H1 (cell line): ENCODE measurements around the gene LDAH. TPM values are rescaled to one million over a fixed set of nuclear protein-coding genes. Genes with fewer than 3 reads are reported as not detected.

Experiments
- CTCF ChIA-PET: fragments of 300-600 bp; sonication (Branson Sonifier 250); formaldehyde crosslinking; loops from one replicate; lab custom pipeline; 2021; ENCODE audit not compliant: partially characterized antibody; lab: Charles Lee
- POLR2A ChIA-PET: fragments of 300-600 bp; sonication (Branson Sonifier 250); formaldehyde crosslinking; loops from one replicate; lab custom pipeline; 2021; ENCODE audit warnings: inconsistent platforms; ENCODE audit not compliant: partially characterized antibody; lab: Charles Lee
- DNase-seq, 2 experiments: peaks; one replicate each; pipeline versions ENCODE4 v3.0.0 to v3.0.0-alpha.2; 2010 to 2022; ENCODE audit warnings: low spot score in 2 of 2, low read depth in 1 of 2, mixed read lengths in 1 of 2
- FAIRE-seq: peaks from 2 replicates; lab custom pipeline; 2011; peaks lifted over from hg19 to GRCh38; lab: Jason Lieb, UNC
- H2AFZ ChIP-seq: 2 replicates; pipeline ENCODE4 v1.8.1; 2012; ENCODE audit warnings: low read length, inconsistent platforms
- H2AK5ac ChIP-seq: 2 replicates; pipeline ENCODE4 v1.6.1; 2013; ENCODE audit warnings: low read depth, low read length
- H2BK120ac ChIP-seq: replicated peaks from 2 replicates; pipeline ENCODE3; 2013; ENCODE audit warnings: low read depth, low read length, inconsistent platforms
- H2BK12ac ChIP-seq: 2 replicates; pipeline ENCODE4 v1.6.1; 2013; ENCODE audit warnings: low read depth, low read length
- H2BK15ac ChIP-seq: 2 replicates; pipeline ENCODE4 v1.6.1; 2013; ENCODE audit warnings: low read length
- H2BK20ac ChIP-seq: 2 replicates; pipeline ENCODE4 v1.6.1; 2013; ENCODE audit warnings: low read length
- H2BK5ac ChIP-seq: 2 replicates; pipeline ENCODE4 v1.6.1; 2013; ENCODE audit warnings: low read depth, low read length
- H3K14ac ChIP-seq: 2 replicates; pipeline ENCODE4 v1.6.1; 2013; ENCODE audit warnings: inconsistent platforms; ENCODE audit not compliant: insufficient read length
- H3K18ac ChIP-seq: 2 replicates; pipeline ENCODE4 v1.6.1; 2013; ENCODE audit warnings: low read length; ENCODE audit errors: extremely low read depth
- H3K23ac ChIP-seq: 2 replicates; pipeline ENCODE4 v1.6.1; 2013; ENCODE audit warnings: inconsistent platforms; ENCODE audit not compliant: insufficient read length
- H3K23me2 ChIP-seq: 2 replicates; pipeline ENCODE4 v1.6.1; 2013; ENCODE audit warnings: low read depth, low read length
- H3K27ac ChIP-seq: 2 replicates; pipeline ENCODE4 v1.6.1; 2011; ENCODE audit warnings: low read depth, low read length, inconsistent platforms
- H3K27me3 ChIP-seq, 4 experiments: replicated peaks in 1 of 4; 1 replicate in 1 of 4; 2 replicates in 3 of 4; pipeline versions ENCODE4 v1.6.1 to v1.8.1; 2011 to 2013; ENCODE audit warnings: low read length in 3 of 4, mild to moderate bottlenecking in 3 of 4, inconsistent platforms in 2 of 4, mixed read lengths in 2 of 4, moderate library complexity in 1 of 4; ENCODE audit not compliant: control insufficient read depth in 3 of 4, insufficient read depth in 3 of 4; ENCODE audit errors: extremely low read depth in 1 of 4
- H3K36me3 ChIP-seq, 4 experiments: 2 replicates each; pipeline versions ENCODE4 v1.6.1 to v1.8.1; 2011 to 2013; ENCODE audit warnings: mild to moderate bottlenecking in 4 of 4, low read length in 3 of 4, moderate library complexity in 2 of 4, control low read depth in 1 of 4, inconsistent platforms in 1 of 4; ENCODE audit not compliant: insufficient read depth in 4 of 4, control insufficient read depth in 2 of 4
- H3K4ac ChIP-seq: replicated peaks from 2 replicates; pipeline ENCODE3; 2013; ENCODE audit warnings: low read length, low read depth, mixed read lengths, inconsistent platforms; ENCODE audit not compliant: insufficient read length
- H3K4me1 ChIP-seq, 4 experiments: replicated peaks in 1 of 4; 1 replicate in 1 of 4; 2 replicates in 3 of 4; pipeline versions ENCODE4 v1.6.1 to v1.8.1; 2011 to 2013; ENCODE audit warnings: low read length in 3 of 4, inconsistent platforms in 2 of 4, mixed read lengths in 1 of 4; ENCODE audit not compliant: insufficient read depth in 4 of 4, control insufficient read depth in 3 of 4
- H3K4me2 ChIP-seq, 2 experiments: 2 replicates each; pipeline versions ENCODE4 v1.6.1 to v1.8.1; 2011 to 2013; ENCODE audit warnings: low read depth in 2 of 2, low read length in 2 of 2, control low read depth in 1 of 2, inconsistent platforms in 1 of 2, mild to moderate bottlenecking in 1 of 2; ENCODE audit not compliant: insufficient read depth in 1 of 2
- H3K4me3 ChIP-seq, 4 experiments: fragments of 200-600, 300-600 bp in 1 of 4; sonication (generic), shearing (Covaris generic), sonication (Bioruptor Twin) in 1 of 4; 2 replicates each; pipeline versions ENCODE4 v1.5.1 to v1.8.1; 2011 to 2016; ENCODE audit warnings: low read length in 4 of 4, low read depth in 3 of 4, control low read depth in 2 of 4, inconsistent platforms in 2 of 4, mild to moderate bottlenecking in 2 of 4, mixed read lengths in 1 of 4, moderate library complexity in 1 of 4; ENCODE audit not compliant: insufficient read depth in 2 of 4; ENCODE audit errors: extremely low read depth in 1 of 4
- H3K56ac ChIP-seq: replicated peaks from 2 replicates; pipeline ENCODE3; 2013; ENCODE audit warnings: low read depth, mild to moderate bottlenecking, mixed read lengths, low read length, inconsistent platforms; ENCODE audit not compliant: insufficient read length
- H3K79me1 ChIP-seq: 2 replicates; pipeline ENCODE4 v1.6.1; 2013; ENCODE audit warnings: low read depth, low read length, control low read depth
- H3K79me2 ChIP-seq, 2 experiments: 2 replicates each; pipeline versions ENCODE4 v1.6.1 to v1.8.1; 2012 to 2013; ENCODE audit warnings: low read length in 2 of 2, mild to moderate bottlenecking in 2 of 2, inconsistent platforms in 1 of 2; ENCODE audit not compliant: insufficient read depth in 2 of 2, control insufficient read depth in 1 of 2
- H3K9ac ChIP-seq, 4 experiments: replicated peaks in 1 of 4; 1 replicate in 1 of 4; 2 replicates in 3 of 4; pipeline versions ENCODE4 v1.6.1 to v1.8.1; 2011 to 2013; ENCODE audit warnings: low read depth in 3 of 4, low read length in 3 of 4, control low read depth in 2 of 4, mild to moderate bottlenecking in 2 of 4, moderate library complexity in 2 of 4, inconsistent platforms in 1 of 4; ENCODE audit errors: extremely low read depth in 1 of 4
- H3K9me3 ChIP-seq, 2 experiments: 2 replicates each; pipeline versions ENCODE4 v1.6.1 to v1.8.1; 2012 to 2013; ENCODE audit warnings: mild to moderate bottlenecking in 2 of 2, moderate library complexity in 2 of 2, control low read depth in 1 of 2, inconsistent platforms in 1 of 2, low read depth in 1 of 2, low read length in 1 of 2, mixed read lengths in 1 of 2; ENCODE audit not compliant: insufficient read depth in 2 of 2
- H4K20me1 ChIP-seq, 2 experiments: replicated peaks in 1 of 2; 2 replicates each; pipeline versions ENCODE3 to v1.8.1; 2011 to 2013; ENCODE audit warnings: inconsistent platforms in 2 of 2, low read length in 2 of 2, mild to moderate bottlenecking in 1 of 2; ENCODE audit not compliant: insufficient read depth in 2 of 2, control insufficient read depth in 1 of 2
- H4K5ac ChIP-seq: 2 replicates; pipeline ENCODE4 v1.6.1; 2013; ENCODE audit warnings: low read length, low read depth, mixed read lengths, inconsistent platforms; ENCODE audit not compliant: insufficient read length
- H4K8ac ChIP-seq: 2 replicates; pipeline ENCODE4 v1.8.0; 2013; ENCODE audit warnings: mild to moderate bottlenecking, moderate library complexity, low read length, inconsistent platforms; ENCODE audit not compliant: insufficient read depth; ENCODE audit errors: extremely low read depth
- H4K91ac ChIP-seq: replicated peaks from 2 replicates; pipeline ENCODE3; 2013; ENCODE audit warnings: low read length, mixed read lengths, inconsistent platforms; ENCODE audit not compliant: insufficient read length
- KDM5A ChIP-seq: fragments of 200-600 bp; IDR thresholded peaks from 2 replicates; pipeline ENCODE4 v1.7.1; 2012; ENCODE audit warnings: mild to moderate bottlenecking, low read length, inconsistent platforms, mixed read lengths
- WGBS, 2 experiments: shearing (Covaris generic) in 1 of 2; methylation state at CpG; one replicate each; pipeline versions ENCODE4 v1.1.6 to v1.1.7; 2013 to 2015; ENCODE audit warnings: low lambda C conversion rate in 2 of 2, mixed read lengths in 2 of 2, inconsistent platforms in 1 of 2, low coverage in 1 of 2, missing lambda C conversion rate in 1 of 2; ENCODE audit not compliant: insufficient replicate concordance in 2 of 2, insufficient coverage in 1 of 2, insufficient read length in 1 of 2; ENCODE audit errors: extremely low coverage in 1 of 2, missing lambda C conversion rate in 1 of 2; 5-methylcytosine and 5-hydroxymethylcytosine counted together
- polyA plus RNA-seq, 7 experiments: library from polyadenylated mRNA; depleted of rRNA in 3 of 7; stranded (reverse) in 5 of 7; unstranded in 2 of 7; fragments of >200 nt in 5 of 7; fragments of 200-250 nt in 2 of 7; gene quantifications; 1 replicate in 5 of 7; 2 replicates in 1 of 7; 4 replicates in 1 of 7; pipeline versions ENCODE4 v1.2.1 to v1.2.3, GENCODE V29; 2011 to 2013; ENCODE audit warnings: missing spikeins in 2 of 7, mixed read lengths in 2 of 7
- total RNA-seq: library from RNA; stranded (reverse); fragmentation: NEBNext Ultra II Directional; extraction: Animal tissue kit (Norgen Biotek cat#: 25700); gene quantifications from 2 replicates; pipeline ENCODE4 v1.2.1, GENCODE V29; 2021

LDAH gene
- total and polyA plus RNA-seq, 2 of the 8 experiments (the other 6 are each of a cell fraction or from before 2014, with no cell fraction given) = 10.9 to 26.3 TPM

GRCh38 chr2:20766213-20766612, 56.7 kb downstream of the LDAH start:
- Histone ChIP-seq H3K14ac (no peak overlapping the region), H3K4me3 (no peak overlapping the region), H4K5ac (no peak overlapping the region), H2AK5ac (no peak overlapping the region), H4K91ac (no peak overlapping the region), H2BK12ac (no peak overlapping the region), H3K9ac (no peak overlapping the region), H3K9me3 (no peaks in the 10 kb centered on the region), H3K4me2 (no peak overlapping the region), H4K20me1 (peaks cover 0 to 1% of the 10 kb centered on the region in 2 experiments), H3K56ac (no peak overlapping the region), H3K27me3 (no peaks in the 10 kb centered on the region), H2BK120ac (no peak overlapping the region), H2BK20ac (no peak overlapping the region), H3K36me3 (no peaks in the 10 kb centered on the region), H2BK5ac (no peak overlapping the region), H3K79me1 (no peaks in the 10 kb centered on the region; the same call in 1 of the 2 replicates), H2AFZ (no peak overlapping the region), H2BK15ac (no peak overlapping the region), H3K79me2 (no peaks in the 10 kb centered on the region), H3K23ac (no peak overlapping the region), H3K18ac (no peak overlapping the region), H3K23me2 (no peaks in the 10 kb centered on the region), H3K4ac (no peak overlapping the region), H4K8ac (no peak overlapping the region), H3K27ac (no peak overlapping the region), H3K4me1 (peaks cover 0 to 2% (median 2%) of the 10 kb centered on the region in 4 experiments; a peak in 3 of 7 replicates)
- FAIRE-seq (no peak), DNase-seq (no peak)
- WGBS, 2 experiments = 79% methylated on average over 1 of the region's 1 CpG; no CpG with 5 or more reads in 1 of the 2 experiments
- POLR2A ChIA-PET = no interaction called here
- TF ChIP-seq KDM5A = no peak
- CTCF ChIA-PET = interaction anchor here (0.8 to 7.2 kb wide), 8 partner anchors 9 to 197 kb away, joined by 3 to 29 read pairs (median 8); partner anchors contain the start of gene HS1BP3
